ENCODE data around the gene LRFN4.

The LRFN4 gene

DNA sequence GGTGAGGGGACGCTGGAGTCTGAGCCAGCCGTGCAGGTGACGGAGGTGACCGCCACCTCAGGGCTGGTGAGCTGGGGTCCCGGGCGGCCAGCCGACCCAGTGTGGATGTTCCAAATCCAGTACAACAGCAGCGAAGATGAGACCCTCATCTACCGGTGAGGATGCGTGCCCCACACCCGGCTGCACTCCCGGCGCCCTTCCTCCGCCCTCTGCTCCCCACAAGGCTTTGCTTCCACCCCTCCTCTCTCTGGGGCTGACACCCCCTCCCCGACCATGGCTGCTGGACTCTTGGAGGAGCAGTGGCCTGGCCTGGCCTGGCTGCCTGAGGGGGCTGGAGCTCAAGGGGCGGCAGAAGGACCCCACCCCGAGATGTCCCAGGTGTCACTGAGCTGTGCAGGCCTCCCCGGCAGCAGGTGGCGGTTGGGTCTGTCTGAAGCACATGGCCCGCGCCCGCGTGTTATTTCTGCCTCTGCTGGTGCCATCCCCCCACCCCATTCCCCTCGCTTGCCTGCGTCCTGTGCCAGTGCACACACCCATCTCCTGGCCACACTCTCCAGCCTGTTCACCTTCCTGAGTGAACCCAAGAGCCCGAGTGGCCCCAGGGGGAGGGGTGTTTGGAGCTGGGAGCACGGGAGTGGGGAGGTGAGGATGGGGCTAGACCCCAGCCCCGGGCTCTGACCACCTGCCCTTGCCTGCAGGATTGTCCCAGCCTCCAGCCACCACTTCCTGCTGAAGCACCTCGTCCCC is 2.2 kb downstream of the LRFN4 start:
- DNase-seq = no peak

DNA sequence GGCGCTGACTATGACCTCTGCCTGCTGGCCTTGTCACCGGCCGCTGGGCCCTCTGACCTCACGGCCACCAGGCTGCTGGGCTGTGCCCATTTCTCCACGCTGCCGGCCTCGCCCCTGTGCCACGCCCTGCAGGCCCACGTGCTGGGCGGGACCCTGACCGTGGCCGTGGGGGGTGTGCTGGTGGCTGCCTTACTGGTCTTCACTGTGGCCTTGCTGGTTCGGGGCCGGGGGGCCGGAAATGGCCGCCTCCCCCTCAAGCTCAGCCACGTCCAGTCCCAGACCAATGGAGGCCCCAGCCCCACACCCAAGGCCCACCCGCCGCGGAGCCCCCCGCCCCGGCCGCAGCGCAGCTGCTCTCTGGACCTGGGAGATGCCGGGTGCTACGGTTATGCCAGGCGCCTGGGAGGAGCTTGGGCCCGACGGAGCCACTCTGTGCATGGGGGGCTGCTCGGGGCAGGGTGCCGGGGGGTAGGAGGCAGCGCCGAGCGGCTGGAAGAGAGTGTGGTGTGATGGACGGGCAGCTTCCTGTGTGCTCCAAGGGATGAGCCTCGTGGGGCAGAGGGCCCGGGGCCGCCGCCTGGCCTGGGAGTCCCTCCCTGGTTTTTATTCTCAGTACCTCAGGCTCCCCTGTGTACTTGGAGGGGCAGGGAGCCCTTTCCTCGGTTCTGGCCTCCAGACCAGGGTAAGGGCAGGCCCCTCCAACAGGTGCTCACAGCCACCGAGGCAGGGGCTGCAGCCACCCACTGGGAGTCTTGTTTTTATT is 3.0 kb downstream of the LRFN4 start:
- DNase-seq = no peak

GRCh38 chr11:66860449-66860831 is 3.6 kb downstream of the LRFN4 start:
- no peak for DNase-seq

DNA sequence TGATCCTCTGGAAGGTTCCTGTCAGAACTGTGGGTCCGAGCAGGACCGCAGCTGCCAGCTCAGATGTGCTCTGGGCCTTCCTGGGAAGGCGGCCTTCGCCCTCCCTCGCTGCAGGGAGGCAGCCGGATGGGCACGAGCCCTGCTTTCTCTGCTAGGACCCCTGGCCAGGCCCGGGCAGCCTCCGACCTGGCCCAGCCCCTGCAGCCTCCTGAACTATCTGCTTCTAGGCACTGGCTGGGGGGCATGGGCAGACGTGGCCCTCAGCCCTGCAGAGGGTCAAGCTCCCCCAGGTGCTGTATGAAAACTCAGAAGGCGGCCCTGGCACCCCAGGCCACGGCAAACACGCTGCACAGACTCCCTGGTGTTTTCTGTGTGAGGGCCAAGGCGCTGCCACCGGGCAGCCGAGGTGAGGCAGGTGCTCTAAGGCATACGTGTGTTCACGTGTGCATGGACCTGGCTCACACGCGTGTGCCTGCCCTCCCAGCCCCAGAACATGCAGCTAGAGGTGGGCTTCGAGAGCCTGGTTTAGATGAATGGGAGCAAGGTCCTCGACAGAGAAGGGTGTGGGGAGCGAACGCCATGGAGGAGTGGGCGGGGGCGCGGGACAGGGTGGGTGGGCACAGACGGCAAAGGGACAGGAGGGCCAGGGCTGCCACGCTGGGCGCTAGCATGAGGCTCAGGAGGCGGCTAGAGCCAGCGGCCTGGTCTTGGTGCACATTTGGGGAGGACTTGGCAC is 4.3 kb downstream of the LRFN4 start:
- no peak for DNase-seq

GRCh38 chr11:66861774-66862558 is 5.1 kb downstream of the LRFN4 start:
- no peak for DNase-seq

DNA sequence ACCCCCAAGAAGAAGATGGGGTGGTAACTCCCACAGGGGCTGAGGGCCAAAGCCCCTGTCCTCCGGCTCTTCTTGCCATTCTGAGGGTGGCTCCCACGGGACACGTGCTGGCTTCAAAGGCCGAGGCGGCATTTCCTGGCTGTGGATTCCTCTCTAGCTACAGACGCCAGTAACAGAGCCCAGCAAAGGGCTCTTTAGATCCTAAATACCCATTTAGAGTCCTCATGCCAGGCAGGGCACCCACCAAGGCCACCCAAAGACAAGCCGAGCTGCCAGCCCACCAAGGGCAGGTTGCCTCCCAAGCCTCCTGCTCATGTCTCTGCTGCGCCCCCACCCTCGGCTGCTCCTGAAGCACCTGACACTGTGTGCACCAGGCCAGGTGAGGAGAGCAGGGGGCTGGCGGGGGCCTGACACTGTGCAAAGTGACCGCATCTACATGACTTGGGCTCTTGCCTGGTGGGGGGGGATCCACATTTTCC is 5.7 kb downstream of the LRFN4 start:
- no peak for DNase-seq

DNA sequence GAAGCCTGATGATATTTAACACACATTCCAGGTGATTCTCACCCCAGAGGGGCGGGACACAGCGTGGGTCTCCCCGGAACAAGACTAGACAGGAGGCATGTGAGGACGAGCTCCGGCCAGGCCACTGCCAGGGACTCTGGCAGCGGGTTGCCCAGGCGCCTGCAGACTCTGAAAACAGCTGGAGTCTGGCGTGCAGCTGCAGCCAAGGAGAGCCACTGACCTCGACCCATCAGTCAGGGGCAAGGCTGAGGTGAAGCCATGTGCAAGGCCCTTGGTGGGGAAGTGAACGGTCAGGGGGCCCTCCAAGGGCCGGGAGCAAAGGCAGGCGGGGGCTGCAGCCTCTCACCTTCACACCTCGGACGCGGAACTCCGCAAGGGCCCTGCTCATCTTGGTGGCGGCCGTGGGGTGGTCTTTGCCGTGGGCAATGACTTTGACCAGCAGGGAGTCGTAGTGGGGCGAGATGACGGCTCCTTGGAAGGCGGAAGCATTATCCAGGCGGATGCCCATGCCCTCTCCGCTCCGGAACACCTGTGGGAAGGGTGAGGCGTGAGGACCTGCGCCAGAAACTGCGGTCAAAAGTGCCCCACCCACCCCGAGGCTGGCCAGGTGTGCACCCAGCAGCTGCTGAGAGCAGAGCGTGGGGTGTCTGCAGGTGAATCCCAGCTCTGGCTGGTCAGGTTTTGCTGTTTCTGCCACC is 6.7 kb downstream of the LRFN4 start:
- DNase-seq = no peak

DNA sequence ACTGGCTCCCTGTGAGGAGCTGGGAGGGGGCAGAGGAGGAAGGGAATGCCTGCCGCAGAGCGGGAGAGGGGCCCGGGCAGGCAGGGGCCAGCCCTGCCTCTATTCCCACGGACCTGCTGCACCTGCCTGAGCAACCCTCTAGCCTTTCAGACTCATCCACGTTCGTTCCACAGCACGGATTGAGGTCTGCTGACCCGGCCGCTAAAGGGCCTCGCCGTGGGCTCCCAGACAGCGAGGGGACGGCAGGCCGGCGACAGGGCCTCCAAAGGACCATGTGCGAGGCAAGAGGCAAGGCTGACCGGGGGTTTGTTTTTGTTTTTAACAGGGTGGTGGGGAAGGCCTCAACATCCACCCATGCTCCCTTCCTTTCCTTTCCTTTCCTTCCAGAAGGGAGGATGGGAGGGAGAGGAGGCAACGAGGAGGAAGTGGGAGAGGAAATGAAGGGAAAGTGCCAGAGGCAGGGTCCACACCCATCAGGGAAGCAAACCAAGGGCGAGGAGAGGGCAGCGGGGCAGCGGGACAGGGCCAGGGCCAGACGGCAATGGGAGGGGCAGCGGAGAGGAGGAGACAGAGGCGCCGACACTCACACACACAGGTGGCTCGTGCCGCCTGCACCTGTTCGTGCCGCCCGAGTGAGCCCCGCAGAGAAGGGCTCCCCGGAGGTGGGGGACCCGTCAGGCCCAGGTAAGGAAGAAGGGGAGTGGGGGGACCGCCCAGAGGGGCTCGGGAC is 7.5 kb downstream of the LRFN4 start:
- no peak for DNase-seq

DNA sequence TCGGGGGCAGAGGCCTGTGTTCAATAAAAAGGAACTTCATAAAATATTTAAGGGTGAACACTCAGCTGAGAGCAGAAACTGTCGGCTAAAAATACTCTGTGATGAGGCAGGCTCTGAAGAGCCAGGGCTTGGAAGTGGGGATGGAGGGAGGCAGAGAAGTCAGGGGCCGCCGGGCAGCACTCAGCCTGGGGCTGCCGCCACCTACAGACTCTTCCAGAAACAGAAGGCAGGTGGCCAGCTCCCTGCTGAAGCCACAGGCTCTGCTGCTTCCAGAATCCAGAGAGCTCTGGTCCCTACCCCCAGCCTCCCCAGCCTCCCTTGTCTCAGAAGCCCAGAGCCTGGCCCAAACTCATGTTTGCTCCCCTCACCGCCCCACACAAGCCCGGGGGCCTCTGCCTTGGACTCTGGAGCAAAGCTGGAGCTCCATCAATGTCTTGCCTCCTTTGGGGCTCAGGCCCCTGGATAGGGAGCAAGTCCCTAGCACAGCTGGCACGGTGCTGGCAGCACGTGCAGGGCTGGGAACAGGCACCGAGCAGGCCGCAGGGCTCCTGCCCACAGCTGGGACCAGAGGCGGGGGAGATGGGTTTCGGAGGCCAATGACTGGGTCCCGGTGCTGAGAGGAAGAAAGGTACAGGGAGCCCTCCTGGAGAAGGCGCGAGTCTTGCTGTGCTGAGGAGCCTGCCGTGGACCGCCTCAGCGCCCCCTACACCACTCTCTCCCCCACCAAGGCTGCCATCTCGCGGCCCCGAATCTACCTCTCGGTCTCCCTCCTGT is 8.2 kb downstream of the LRFN4 start:
- no peak for DNase-seq

DNA sequence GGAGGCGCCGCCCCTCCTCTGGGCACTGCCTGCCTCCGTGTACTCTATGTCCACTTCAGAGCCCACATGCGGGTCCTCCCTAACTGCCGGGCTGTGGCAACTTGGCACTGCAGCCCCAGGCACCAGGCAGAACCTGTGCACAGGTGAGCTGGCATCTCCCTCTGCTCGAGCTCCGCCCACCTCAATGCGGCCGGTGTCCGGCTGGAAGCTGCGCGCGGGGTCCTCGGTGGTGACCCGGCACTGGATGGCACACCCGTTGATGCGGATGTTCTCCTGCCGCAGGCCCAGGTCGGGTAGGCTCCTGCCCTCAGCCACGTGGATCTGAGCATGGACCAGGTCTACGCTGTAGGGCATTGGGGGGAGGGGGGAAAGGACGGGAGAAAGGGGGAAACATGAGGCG is 9.1 kb downstream of the LRFN4 start:
- no peak for DNase-seq

- DNase-seq = no peak
Observed at GRCh38 chr11:66866511-66866986, 9.7 kb downstream of the LRFN4 start.

- no peak for DNase-seq
Observed at GRCh38 chr11:66867425-66868040, 10.7 kb downstream of the LRFN4 start.

DNA sequence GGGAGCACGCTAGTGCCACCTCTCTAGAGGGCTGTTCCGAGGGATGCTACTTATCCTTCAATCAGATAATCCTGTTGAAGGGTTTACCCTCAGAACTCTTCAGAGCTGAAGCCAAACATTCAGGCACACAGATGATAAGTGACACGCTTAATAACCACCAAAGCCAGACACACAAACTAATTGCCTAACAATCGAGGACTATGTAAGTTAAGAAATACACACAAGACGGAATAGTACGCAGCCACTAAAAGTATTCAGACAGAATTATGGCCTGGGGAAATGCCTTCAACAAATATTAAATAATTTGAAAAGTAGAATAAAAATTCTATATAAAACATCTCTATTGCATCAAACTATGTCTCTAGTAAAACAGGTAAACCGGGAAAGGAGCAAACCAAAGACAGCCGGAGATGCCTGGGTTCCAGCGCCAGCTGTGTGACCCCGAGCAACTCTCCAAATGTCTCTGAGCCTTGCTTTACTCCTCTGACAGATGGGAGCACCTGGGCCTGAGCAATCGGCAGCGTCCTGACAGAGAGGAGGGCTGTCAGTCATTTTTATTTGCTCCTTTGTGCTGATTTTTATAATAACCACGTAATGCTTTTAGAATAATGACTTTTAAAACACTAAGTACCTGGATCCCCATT is 11.3 kb downstream of the LRFN4 start:
- DNase-seq = no peak

GRCh38 chr11:66868726-66869566 is 12.1 kb downstream of the LRFN4 start:
- peak; percentile 35 to 51 for DNase-seq

DNA sequence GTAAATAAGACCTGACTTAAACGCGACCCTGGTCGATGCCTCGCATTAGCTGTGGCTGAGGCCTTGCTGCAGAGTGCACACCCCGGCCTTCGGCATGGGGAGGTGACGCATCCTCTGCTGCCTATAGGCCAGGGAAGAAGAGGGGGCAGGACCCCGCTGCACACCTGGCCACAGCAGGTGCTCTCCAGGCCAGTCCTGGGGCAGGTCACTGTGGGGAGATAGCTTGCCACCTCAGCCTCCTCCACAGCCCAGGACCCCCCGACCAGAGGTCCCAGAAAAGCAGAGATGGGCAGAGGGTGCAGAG is 12.7 kb downstream of the LRFN4 start:
- no peak for DNase-seq

DNA sequence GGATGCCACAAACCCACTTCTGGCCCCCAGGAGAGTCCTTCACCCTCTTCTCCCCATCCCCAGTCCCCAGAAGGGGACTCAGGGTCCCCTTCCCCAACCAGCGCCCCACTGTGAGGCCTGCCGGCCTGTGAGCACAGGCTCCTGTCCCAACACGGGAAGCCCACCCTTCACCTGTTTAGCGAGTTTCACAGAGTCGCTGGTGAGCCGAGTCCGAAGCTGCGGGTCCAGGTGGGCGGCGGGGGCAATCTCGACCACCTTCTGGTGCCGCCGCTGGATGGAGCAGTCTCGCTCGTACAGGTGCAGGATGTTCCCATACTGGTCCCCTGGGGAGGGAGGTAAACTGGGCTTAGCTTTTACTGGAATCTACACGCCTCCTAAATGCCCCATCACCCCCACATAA is 13.3 kb downstream of the LRFN4 start:
- no peak for DNase-seq

DNA sequence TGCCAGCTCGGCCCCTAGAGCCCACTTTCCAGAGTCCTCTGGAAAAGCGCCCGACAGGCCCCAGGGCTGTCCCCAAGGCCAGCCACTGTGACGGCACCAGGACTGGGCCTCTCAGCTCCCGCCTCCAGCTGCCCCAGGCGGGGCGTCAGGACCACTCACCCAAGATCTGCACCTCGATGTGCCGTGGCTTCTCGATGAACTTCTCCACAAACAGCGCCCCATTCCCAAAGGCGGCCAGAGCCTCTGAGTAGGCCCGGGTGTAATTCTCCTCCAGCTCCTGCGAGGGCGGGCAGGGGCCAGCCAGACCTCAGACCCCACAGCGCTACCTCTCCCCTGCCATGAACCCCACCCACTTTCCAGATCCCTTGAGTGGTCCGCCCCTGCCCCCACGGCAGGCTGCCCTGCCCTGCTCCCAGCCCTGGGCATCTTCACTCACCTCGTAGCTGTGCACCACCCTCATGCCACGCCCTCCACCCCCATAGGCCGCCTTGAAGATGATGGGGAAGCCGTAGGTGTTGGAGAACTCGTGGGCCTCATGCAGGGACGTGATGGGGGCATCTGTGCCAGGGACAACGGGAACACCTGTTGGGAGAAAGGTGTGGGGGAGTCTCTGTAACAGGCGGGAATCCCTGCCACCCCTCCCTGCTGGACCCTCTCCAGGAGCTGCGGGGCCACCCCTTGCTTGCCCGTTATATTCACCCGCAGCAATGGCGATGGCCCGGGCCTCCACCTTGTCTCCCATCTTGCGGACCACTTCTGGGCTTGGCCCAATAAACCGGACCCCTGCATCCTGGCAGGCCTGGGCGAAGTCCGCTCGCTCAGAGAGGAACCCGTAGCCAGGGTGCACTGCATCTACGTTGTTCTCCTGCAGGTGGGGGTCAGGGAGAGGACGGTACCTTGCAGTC is 14.0 kb downstream of the LRFN4 start:
- DNase-seq = no peak

DNA sequence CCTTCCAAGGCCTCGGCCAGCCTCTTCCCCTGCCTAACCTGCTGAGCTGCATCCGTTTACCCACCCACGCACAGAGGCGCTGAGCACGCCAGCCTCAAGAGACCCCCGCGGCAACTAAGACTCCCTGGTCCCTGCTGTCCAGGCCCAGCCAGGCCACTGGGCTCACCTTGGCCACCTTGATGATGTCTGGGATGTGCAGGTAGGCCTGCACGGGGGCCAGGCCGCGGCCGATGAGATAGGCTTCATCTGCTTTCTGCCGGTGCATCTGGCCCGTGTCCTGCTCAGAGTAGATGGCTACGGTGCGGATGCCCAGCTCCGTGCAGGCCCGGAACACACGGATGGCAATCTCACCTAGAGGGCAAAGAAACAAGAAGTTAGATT is 14.6 kb downstream of the LRFN4 start:
- no peak for DNase-seq

Measured in inflammatory macrophage treated with lipopolysaccharide for 1 hour (primary cell).